GM23338 (cell line): ENCODE data around the gene AFF2. TPM values are rescaled to one million over a fixed set of nuclear protein-coding genes. Genes with fewer than 3 reads are reported as not detected.

Experiments used
- ATAC-seq: fragments of 200-7000 bp; cut with Tn5 transposase; 3 replicates; pipeline ENCODE4 v1.9.1; 2020
- DNase-seq: peaks from one replicate; pipeline ENCODE4 v3.0.0-alpha.2; 2015; ENCODE audit warnings: low spot score
- H2AFZ ChIP-seq: fragments of 200-600 bp; sonication (generic); 2 replicates; pipeline ENCODE4 v1.8.0; 2016; ENCODE audit warnings: antibody characterized with exemption, mild to moderate bottlenecking, moderate library complexity
- H3F3A ChIP-seq: fragments of 200-600 bp; sonication (generic); replicated peaks from 2 replicates; pipeline ENCODE4 v1.8.0; 2017; ENCODE audit warnings: antibody characterized with exemption, mixed run types, low read depth
- H3K27ac ChIP-seq: fragments of 200-600 bp; sonication (generic); 2 replicates; pipeline ENCODE4 v1.6.1; 2016; ENCODE audit warnings: low read depth
- H3K27me3 ChIP-seq: fragments of 200-600 bp; sonication (generic); 2 replicates; pipeline ENCODE4 v1.8.0; 2016; ENCODE audit warnings: mild to moderate bottlenecking, mixed run types, moderate library complexity; ENCODE audit not compliant: insufficient read depth
- H3K36me3 ChIP-seq: fragments of 200-600 bp; sonication (generic); 2 replicates; pipeline ENCODE4 v1.8.0; 2016; ENCODE audit warnings: mild to moderate bottlenecking; ENCODE audit not compliant: insufficient read depth
- H3K4me1 ChIP-seq: fragments of 200-600 bp; sonication (generic); 2 replicates; pipeline ENCODE4 v1.8.0; 2016; ENCODE audit warnings: mild to moderate bottlenecking, moderate library complexity; ENCODE audit not compliant: insufficient read depth
- H3K4me2 ChIP-seq: fragments of 200-600 bp; sonication (generic); 2 replicates; pipeline ENCODE4 v1.7.1; 2017; ENCODE audit warnings: mixed run types
- H3K4me3 ChIP-seq: fragments of 200-600 bp; sonication (generic); 2 replicates; pipeline ENCODE4 v1.6.1; 2016; ENCODE audit warnings: mixed run types
- H3K79me2 ChIP-seq: fragments of 200-600 bp; sonication (generic); replicated peaks from 2 replicates; pipeline ENCODE4 v1.8.0; 2017; ENCODE audit warnings: mild to moderate bottlenecking; ENCODE audit not compliant: insufficient read depth
- H3K9me2 ChIP-seq: fragments of 200-600 bp; sonication (generic); 2 replicates; pipeline ENCODE4 v1.8.0; 2017; ENCODE audit not compliant: insufficient read depth
- H4K20me1 ChIP-seq: fragments of 200-600 bp; sonication (generic); replicated peaks from 2 replicates; pipeline ENCODE4 v1.8.0; 2017; ENCODE audit warnings: mild to moderate bottlenecking; ENCODE audit not compliant: insufficient read depth
- H3K27ac Mint-ChIP-seq: 2 replicates; pipeline ENCODE4 v1.8.0; 2020; ENCODE audit warnings: inconsistent platforms, mild to moderate bottlenecking, moderate library complexity, mixed read lengths
- H3K27me3 Mint-ChIP-seq: 3 replicates; pipeline ENCODE4 v1.8.0; 2022; ENCODE audit warnings: low read depth, mild to moderate bottlenecking, moderate library complexity, mixed read lengths, inconsistent platforms; ENCODE audit not compliant: insufficient read depth, poor library complexity
- H3K36me3 Mint-ChIP-seq: 3 replicates; pipeline ENCODE4 v1.8.0; 2021; ENCODE audit warnings: low read depth, mild to moderate bottlenecking, inconsistent platforms, moderate library complexity, mixed read lengths
- H3K4me1 Mint-ChIP-seq: 3 replicates; pipeline ENCODE4 v1.8.0; 2020; ENCODE audit warnings: mild to moderate bottlenecking, inconsistent platforms, mixed read lengths
- H3K4me3 Mint-ChIP-seq: 3 replicates; pipeline ENCODE4 v1.8.0; 2021; ENCODE audit warnings: moderate library complexity, mild to moderate bottlenecking, inconsistent platforms, mixed read lengths
- H3K9me3 Mint-ChIP-seq: 3 replicates; pipeline ENCODE4 v1.8.0; 2020; ENCODE audit warnings: moderate library complexity, mild to moderate bottlenecking, inconsistent platforms, mixed read lengths
- CREB1 ChIP-seq: fragments of 250-450 bp; sonication (Bioruptor Pico); IDR thresholded peaks from 2 replicates; pipeline ENCODE4 v1.5.0; 2020; ENCODE audit warnings: low read depth, mild to moderate bottlenecking, moderate library complexity
- EZH2phosphoT487 ChIP-seq: fragments of 200-600 bp; sonication (generic); IDR thresholded peaks from one replicate; pipeline ENCODE4 v1.8.1; 2018; ENCODE audit warnings: antibody characterized with exemption; ENCODE audit not compliant: unreplicated experiment
- JUNB ChIP-seq: IDR thresholded peaks from one replicate; pipeline ENCODE4 v1.6.1; 2016; ENCODE audit warnings: antibody characterized with exemption; ENCODE audit not compliant: unreplicated experiment
- POLR2AphosphoS5 ChIP-seq: IDR thresholded peaks from 2 replicates; pipeline ENCODE4 v1.6.1; 2016; ENCODE audit warnings: antibody characterized with exemption, low read depth
- STAT1 ChIP-seq: IDR thresholded peaks from one replicate; pipeline ENCODE4 v1.6.1; 2016; ENCODE audit warnings: antibody characterized with exemption; ENCODE audit not compliant: unreplicated experiment
- ZNF114 ChIP-seq: fragments of 250-450 bp; sonication (Bioruptor Pico); IDR thresholded peaks from 2 replicates; pipeline ENCODE4 v1.5.0; 2020; ENCODE audit warnings: mild to moderate bottlenecking, moderate library complexity
- polyA plus RNA-seq: library from polyadenylated mRNA; unstranded; fragments of >200 nt; fragmentation: Nextera tagmentation; extraction: Ambion mirVana; gene quantifications from 2 replicates; pipeline ENCODE4 v1.2.1, GENCODE V29; 2016
- total RNA-seq: library from RNA; depleted of rRNA; stranded (reverse); fragments of >200 nt; shearing (Covaris generic); gene quantifications from 2 replicates; pipeline ENCODE4 v1.2.3, GENCODE V29; 2014
- TF ChIP-seq, protein P1 (sequence below), 2 experiments: fragments of 200-600 bp in 1 of 2; sonication (generic) in 1 of 2; conservative IDR thresholded peaks; 2 replicates each; pipeline versions ENCODE4 v1.5.1 to v1.6.1; 2016 to 2017; ENCODE audit warnings: antibody characterized with exemption in 2 of 2, low read depth in 2 of 2, mild to moderate bottlenecking in 2 of 2, moderate library complexity in 1 of 2
- TF ChIP-seq, protein P2 (sequence below): IDR thresholded peaks from 2 replicates; pipeline ENCODE4 v1.6.1; 2016; ENCODE audit warnings: antibody characterized with exemption
- TF ChIP-seq, protein P3 (sequence below): fragments of 250-450 bp; sonication (Bioruptor Pico); IDR thresholded peaks from 2 replicates; pipeline ENCODE4 v1.5.0; 2020; ENCODE audit warnings: mild to moderate bottlenecking, moderate library complexity

The AFF2 gene
- total and polyA plus RNA-seq, 2 experiments from 2014 or later = 1.6 to 5.8 TPM

DNA sequence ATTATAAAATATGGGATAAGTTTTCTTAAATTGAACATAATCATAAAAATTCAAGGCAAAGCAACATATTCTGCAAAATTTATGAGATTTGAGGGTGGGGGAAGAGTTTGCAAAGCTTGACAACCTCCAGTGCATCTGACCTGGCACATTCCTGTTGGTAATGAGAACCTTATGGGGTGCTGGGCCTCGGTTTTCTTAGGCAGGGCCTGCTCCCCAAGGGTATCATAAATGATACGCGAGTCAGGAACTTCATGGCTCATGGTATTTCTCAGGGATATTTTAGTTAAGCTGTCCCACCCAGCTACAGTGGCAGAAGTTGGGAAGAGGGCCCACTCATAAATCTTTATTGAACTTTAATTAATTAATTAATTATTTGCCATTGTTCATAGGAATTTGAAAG is 13.2 kb downstream of the AFF2 start:
- Histone ChIP-seq H3K27ac (no peak overlapping the region), H2AFZ (no peak overlapping the region), H3K79me2 (no peaks in the 10 kb centered on the region), H3K36me3 (no peaks in the 10 kb centered on the region), H3F3A (no peaks in the 10 kb centered on the region), H3K4me1 (peaks cover 8% of the 10 kb centered on the region), H3K9me2 (no peaks in the 10 kb centered on the region), H3K27me3 (no peaks in the 10 kb centered on the region), H3K4me2 (no peak overlapping the region), H4K20me1 (no peaks in the 10 kb centered on the region), H3K4me3 (no peak overlapping the region)
- Mint-ChIP-seq H3K27ac (no peak overlapping the region), H3K9me3 (no peaks in the 10 kb centered on the region), H3K27me3 (no peaks in the 10 kb centered on the region), H3K36me3 (no peaks in the 10 kb centered on the region), H3K4me1 (peaks cover 12% of the 10 kb centered on the region), H3K4me3 (no peak overlapping the region)
- DNase-seq = no peak
- ATAC-seq = no peak
- TF ChIP-seq CREB1 (CRISPR knock-in tag) (no peak), EZH2phosphoT487 (no peak)
- TF ChIP-seq, protein P1, sequence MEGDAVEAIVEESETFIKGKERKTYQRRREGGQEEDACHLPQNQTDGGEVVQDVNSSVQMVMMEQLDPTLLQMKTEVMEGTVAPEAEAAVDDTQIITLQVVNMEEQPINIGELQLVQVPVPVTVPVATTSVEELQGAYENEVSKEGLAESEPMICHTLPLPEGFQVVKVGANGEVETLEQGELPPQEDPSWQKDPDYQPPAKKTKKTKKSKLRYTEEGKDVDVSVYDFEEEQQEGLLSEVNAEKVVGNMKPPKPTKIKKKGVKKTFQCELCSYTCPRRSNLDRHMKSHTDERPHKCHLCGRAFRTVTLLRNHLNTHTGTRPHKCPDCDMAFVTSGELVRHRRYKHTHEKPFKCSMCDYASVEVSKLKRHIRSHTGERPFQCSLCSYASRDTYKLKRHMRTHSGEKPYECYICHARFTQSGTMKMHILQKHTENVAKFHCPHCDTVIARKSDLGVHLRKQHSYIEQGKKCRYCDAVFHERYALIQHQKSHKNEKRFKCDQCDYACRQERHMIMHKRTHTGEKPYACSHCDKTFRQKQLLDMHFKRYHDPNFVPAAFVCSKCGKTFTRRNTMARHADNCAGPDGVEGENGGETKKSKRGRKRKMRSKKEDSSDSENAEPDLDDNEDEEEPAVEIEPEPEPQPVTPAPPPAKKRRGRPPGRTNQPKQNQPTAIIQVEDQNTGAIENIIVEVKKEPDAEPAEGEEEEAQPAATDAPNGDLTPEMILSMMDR (conservative IDR thresholded peaks at IDR 0.05; ENCODE audit: low read depth in 2 of 2) = no peak
- TF ChIP-seq, protein P2, sequence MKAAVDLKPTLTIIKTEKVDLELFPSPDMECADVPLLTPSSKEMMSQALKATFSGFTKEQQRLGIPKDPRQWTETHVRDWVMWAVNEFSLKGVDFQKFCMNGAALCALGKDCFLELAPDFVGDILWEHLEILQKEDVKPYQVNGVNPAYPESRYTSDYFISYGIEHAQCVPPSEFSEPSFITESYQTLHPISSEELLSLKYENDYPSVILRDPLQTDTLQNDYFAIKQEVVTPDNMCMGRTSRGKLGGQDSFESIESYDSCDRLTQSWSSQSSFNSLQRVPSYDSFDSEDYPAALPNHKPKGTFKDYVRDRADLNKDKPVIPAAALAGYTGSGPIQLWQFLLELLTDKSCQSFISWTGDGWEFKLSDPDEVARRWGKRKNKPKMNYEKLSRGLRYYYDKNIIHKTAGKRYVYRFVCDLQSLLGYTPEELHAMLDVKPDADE = no peak

DNA sequence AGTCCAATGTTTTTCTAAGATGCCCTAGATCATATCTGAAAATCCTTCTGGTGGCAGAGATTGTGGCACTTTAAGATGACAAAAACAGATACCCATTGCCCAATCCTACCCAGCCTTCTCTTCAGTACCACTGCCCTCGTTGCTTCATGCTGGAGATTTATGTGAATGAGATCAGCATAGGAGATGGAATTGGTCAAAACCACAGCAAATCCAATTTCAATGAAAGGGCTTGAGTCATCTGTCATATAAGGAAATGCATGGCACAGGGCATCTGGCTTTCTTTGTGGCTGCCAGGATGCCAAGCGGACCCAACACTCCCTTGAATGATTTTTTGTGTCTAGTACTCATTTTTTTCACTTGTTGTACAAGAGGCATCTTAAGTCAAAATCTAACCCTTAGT is 16.8 kb downstream of the AFF2 start:
- Mint-ChIP-seq H3K4me3 (no peak overlapping the region), H3K4me1 (peaks cover 25% of the 10 kb centered on the region), H3K27me3 (no peaks in the 10 kb centered on the region), H3K36me3 (no peaks in the 10 kb centered on the region), H3K9me3 (no peaks in the 10 kb centered on the region), H3K27ac (no peak overlapping the region)
- no peaks in the 10 kb centered on the region for H3F3A ChIP-seq
- TF ChIP-seq JUNB = no peak
- H3K9me2 ChIP-seq = no peaks in the 10 kb centered on the region
- H4K20me1 ChIP-seq = no peaks in the 10 kb centered on the region
- DNase-seq (no peak), ATAC-seq (no peak)
- H3K4me1 ChIP-seq = peaks cover 9% of the 10 kb centered on the region
- H3K4me2 ChIP-seq = no peak overlapping the region
- H3K4me3 ChIP-seq = no peak overlapping the region
- H3K36me3 ChIP-seq = no peaks in the 10 kb centered on the region
- H3K27me3 ChIP-seq = no peaks in the 10 kb centered on the region
- H2AFZ ChIP-seq = no peak overlapping the region
- no peaks in the 10 kb centered on the region for H3K79me2 ChIP-seq
- no peak overlapping the region for H3K27ac ChIP-seq

DNA sequence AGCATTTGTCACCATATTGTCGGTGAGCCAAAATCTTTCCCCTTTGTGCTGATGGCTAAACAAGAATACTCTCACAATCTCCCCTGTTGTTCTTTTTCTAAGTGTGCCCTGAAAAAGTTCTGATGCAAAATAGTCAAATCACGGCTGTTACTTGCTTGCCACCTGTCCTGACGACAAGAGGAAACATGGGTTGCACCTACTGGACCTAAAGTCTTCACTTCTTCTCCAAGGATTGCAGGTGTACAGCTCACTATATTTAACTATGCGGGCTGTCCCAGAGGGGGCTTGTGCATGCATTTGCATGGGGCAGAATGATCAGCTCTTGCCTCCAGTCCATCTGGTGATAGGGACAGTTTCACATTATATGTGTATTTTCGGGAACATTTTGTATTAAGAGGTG is 21.6 kb downstream of the AFF2 start:
- no peak overlapping the region for H3K27ac ChIP-seq
- H3K4me3 Mint-ChIP-seq = no peak overlapping the region
- no peak for ATAC-seq
- no peaks in the 10 kb centered on the region for H3K36me3 ChIP-seq
- H3K9me2 ChIP-seq = no peaks in the 10 kb centered on the region
- H3K36me3 Mint-ChIP-seq = no peaks in the 10 kb centered on the region
- no peak overlapping the region for H3K27ac Mint-ChIP-seq
- H3K27me3 Mint-ChIP-seq = no peaks in the 10 kb centered on the region
- no peak overlapping the region for H3K4me2 ChIP-seq
- no peaks in the 10 kb centered on the region for H3K79me2 ChIP-seq
- H3K4me1 Mint-ChIP-seq = peaks cover 31% of the 10 kb centered on the region
- H3K4me3 ChIP-seq = no peak overlapping the region
- no peak for DNase-seq
- no peaks in the 10 kb centered on the region for H3K27me3 ChIP-seq
- H3F3A ChIP-seq = no peaks in the 10 kb centered on the region
- no peaks in the 10 kb centered on the region for H3K9me3 Mint-ChIP-seq
- H4K20me1 ChIP-seq = no peaks in the 10 kb centered on the region
- H3K4me1 ChIP-seq = peaks cover 9% of the 10 kb centered on the region
- H2AFZ ChIP-seq = no peak overlapping the region
- TF ChIP-seq POLR2AphosphoS5 (no peak), ZNF114 (no peak), STAT1 (no peak)
- TF ChIP-seq, protein P3, sequence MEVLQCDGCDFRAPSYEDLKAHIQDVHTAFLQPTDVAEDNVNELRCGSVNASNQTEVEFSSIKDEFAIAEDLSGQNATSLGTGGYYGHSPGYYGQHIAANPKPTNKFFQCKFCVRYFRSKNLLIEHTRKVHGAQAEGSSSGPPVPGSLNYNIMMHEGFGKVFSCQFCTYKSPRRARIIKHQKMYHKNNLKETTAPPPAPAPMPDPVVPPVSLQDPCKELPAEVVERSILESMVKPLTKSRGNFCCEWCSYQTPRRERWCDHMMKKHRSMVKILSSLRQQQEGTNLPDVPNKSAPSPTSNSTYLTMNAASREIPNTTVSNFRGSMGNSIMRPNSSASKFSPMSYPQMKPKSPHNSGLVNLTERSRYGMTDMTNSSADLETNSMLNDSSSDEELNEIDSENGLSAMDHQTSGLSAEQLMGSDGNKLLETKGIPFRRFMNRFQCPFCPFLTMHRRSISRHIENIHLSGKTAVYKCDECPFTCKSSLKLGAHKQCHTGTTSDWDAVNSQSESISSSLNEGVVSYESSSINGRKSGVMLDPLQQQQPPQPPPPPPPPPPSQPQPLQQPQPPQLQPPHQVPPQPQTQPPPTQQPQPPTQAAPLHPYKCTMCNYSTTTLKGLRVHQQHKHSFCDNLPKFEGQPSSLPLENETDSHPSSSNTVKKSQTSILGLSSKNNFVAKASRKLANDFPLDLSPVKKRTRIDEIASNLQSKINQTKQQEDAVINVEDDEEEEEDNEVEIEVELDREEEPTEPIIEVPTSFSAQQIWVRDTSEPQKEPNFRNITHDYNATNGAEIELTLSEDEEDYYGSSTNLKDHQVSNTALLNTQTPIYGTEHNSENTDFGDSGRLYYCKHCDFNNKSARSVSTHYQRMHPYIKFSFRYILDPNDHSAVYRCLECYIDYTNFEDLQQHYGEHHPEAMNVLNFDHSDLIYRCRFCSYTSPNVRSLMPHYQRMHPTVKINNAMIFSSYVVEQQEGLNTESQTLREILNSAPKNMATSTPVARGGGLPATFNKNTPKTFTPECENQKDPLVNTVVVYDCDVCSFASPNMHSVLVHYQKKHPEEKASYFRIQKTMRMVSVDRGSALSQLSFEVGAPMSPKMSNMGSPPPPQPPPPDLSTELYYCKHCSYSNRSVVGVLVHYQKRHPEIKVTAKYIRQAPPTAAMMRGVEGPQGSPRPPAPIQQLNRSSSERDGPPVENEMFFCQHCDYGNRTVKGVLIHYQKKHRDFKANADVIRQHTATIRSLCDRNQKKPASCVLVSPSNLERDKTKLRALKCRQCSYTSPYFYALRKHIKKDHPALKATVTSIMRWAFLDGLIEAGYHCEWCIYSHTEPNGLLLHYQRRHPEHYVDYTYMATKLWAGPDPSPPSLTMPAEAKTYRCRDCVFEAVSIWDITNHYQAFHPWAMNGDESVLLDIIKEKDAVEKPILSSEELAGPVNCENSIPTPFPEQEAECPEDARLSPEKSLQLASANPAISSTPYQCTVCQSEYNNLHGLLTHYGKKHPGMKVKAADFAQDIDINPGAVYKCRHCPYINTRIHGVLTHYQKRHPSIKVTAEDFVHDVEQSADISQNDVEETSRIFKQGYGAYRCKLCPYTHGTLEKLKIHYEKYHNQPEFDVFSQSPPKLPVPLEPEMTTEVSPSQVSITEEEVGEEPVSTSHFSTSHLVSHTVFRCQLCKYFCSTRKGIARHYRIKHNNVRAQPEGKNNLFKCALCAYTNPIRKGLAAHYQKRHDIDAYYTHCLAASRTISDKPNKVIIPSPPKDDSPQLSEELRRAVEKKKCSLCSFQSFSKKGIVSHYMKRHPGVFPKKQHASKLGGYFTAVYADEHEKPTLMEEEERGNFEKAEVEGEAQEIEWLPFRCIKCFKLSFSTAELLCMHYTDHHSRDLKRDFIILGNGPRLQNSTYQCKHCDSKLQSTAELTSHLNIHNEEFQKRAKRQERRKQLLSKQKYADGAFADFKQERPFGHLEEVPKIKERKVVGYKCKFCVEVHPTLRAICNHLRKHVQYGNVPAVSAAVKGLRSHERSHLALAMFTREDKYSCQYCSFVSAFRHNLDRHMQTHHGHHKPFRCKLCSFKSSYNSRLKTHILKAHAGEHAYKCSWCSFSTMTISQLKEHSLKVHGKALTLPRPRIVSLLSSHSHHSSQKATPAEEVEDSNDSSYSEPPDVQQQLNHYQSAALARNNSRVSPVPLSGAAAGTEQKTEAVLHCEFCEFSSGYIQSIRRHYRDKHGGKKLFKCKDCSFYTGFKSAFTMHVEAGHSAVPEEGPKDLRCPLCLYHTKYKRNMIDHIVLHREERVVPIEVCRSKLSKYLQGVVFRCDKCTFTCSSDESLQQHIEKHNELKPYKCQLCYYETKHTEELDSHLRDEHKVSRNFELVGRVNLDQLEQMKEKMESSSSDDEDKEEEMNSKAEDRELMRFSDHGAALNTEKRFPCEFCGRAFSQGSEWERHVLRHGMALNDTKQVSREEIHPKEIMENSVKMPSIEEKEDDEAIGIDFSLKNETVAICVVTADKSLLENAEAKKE (CRISPR knock-in tag) = no peak
